ENCODE results near the gene SLC39A9.
"Not testable (repeated sequence)": the region's sequence is repeated elsewhere in the genome, so short reads cannot be mapped to it uniquely, and the experiment has no call there.

The SLC39A9 gene

DNA sequence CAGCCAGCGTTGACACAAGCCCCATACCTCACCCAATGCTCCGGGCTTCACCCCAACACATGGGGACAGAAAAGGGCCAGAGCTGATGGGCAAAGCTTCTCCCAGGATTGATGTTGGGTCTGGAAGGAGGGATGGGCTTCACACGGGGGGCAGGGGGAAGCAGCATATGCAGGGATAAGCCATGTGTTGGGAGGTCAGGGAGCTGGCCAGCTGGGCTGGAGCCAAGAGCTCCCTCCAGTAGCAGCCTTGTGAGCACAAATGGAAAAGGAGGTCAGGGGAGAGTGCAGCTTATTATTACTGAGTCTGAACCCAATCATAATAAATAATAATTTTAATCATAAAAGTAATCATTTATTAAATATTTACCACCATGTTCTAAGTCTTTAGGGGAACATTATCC is 95.3 kb downstream of the SLC39A9 start:
- H3K4me3 ChIP-seq (replicated peaks in 1 of 2; ENCODE audit: low read depth in 2 of 2, low read length in 2 of 2) = no peak overlapping the region
- DNase-seq (ENCODE audit: low read depth in 2 of 2) = no peak
- TF ChIP-seq, protein P1, sequence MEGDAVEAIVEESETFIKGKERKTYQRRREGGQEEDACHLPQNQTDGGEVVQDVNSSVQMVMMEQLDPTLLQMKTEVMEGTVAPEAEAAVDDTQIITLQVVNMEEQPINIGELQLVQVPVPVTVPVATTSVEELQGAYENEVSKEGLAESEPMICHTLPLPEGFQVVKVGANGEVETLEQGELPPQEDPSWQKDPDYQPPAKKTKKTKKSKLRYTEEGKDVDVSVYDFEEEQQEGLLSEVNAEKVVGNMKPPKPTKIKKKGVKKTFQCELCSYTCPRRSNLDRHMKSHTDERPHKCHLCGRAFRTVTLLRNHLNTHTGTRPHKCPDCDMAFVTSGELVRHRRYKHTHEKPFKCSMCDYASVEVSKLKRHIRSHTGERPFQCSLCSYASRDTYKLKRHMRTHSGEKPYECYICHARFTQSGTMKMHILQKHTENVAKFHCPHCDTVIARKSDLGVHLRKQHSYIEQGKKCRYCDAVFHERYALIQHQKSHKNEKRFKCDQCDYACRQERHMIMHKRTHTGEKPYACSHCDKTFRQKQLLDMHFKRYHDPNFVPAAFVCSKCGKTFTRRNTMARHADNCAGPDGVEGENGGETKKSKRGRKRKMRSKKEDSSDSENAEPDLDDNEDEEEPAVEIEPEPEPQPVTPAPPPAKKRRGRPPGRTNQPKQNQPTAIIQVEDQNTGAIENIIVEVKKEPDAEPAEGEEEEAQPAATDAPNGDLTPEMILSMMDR (IDR thresholded peaks at IDR 0.05; ENCODE audit: low read depth, low read length) = no peak

DNA sequence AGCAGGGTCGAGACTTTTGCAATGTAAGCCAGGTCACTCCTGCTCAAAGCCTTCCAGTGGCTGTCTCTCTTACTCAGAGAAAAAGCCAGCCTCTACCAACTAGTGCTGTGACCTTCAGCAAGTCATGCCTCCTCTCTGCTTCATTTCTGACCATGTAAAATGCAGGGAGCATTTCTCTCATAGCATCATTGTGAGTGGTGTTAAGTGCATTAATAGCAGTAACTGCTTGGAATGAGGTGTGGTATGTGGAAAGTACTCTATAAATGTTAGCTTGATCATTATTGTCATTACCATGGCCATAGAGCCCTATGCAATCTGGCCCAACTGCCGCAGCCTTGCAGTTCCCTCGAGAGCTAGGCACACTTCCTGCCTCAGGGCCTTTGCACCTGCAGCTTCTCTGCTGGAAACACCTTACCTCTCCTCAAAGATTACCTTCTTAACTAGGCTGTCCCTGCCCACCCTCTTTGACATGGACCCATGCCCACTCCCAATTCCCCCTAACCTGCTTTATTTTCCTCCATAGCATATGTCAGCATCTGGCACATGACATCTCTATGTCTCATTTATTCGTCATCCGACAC is 96.9 kb downstream of the SLC39A9 start:
- DNase-seq (ENCODE audit: low read depth in 2 of 2) = no peak
- H3K4me3 ChIP-seq (replicated peaks in 1 of 2; ENCODE audit: low read depth in 2 of 2, low read length in 2 of 2) = no peak overlapping the region
- TF ChIP-seq, protein P1 (IDR thresholded peaks at IDR 0.05; ENCODE audit: low read depth, low read length) = no peak

DNA sequence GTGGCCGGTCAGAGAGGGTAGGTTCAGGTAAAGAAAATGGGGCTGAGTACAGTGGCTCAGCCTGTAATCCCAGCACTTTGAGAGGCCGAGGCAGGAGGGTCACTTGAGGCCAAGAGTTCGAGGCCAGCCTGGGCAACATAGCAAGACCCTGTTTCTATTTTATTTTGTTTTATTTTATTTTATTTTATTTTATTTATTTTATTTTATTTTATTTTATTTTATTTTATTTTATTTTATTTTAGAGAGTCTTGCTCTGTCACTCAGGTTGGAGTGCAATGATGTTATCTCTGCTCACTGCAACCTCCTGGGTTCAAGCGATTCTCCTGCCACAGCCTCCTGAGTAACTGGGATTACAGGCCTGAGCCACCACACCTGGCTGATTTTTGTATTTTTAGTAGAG is 99.4 kb downstream of the SLC39A9 start:
- H3K4me3 ChIP-seq (replicated peaks in 1 of 2; ENCODE audit: low read depth in 2 of 2, low read length in 2 of 2); DNase-seq (ENCODE audit: low read depth in 2 of 2): not testable (repeated sequence)

DNA sequence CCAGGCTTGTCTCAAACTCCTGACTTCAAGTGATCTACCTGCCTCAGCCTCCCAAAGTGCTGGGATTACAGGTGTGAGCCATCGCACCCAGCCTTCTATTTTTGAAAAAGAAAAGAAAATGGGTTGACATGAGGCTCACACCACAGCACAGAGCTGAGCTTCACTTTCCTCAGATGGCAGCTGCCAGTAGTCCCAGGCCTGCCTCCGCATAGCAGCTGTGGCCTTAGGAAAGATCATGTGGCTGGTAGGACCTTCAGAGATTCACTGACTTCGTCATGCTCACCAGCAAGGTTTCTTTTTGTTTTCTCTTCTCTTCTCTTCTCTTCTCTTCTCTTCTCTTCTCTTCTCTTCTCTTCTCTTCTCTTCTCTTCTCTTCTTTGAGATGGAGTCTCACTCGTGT is 99.8 kb downstream of the SLC39A9 start:
- H3K4me3 ChIP-seq (replicated peaks in 1 of 2; ENCODE audit: low read depth in 2 of 2, low read length in 2 of 2); DNase-seq (ENCODE audit: low read depth in 2 of 2): not testable (repeated sequence)

DNA sequence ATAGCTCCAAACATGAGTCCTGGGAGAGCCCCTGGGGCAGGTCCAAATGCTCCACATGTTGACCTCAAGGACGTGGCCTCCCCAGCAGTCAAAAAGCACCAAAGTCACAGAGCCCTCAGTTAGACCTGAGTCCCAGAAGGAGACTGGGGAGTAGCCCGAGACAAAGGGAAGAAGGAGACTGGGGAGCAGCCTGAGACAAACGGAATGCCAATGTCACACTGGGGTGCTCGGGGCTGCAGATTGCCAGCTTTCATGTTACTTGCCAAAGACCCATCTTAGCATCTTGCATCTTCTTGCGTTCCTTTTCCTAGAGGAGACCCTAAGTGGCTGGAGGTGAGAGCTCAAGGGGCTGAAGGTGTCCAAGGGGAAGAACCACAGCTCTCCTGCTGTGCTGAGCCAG is 100.9 kb downstream of the SLC39A9 start:
- no peak overlapping the region for H3K4me3 ChIP-seq (replicated peaks in 1 of 2; ENCODE audit: low read depth in 2 of 2, low read length in 2 of 2)
- TF ChIP-seq, protein P1 (IDR thresholded peaks at IDR 0.05; ENCODE audit: low read depth, low read length) = no peak
- DNase-seq (ENCODE audit: low read depth in 2 of 2) = no peak

DNA sequence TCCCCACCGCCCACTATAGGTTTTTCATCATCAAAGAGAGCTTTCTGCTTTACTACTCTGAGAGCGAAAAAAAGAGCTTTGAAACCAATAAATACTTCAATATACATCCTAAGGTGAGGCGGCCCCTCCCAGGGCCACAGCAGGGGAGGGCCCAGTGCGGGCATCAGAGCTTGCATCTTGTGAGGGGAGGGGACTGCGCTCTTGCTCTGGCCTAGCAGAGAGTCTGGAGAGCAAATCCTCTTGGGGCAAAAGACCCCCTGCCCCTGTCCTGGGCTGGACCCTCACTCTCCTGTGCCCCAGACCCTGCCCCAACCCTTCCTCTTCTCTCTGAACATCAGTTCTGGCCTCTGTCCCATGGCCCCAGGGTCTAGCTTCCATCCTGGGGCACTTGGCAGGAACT is 101.6 kb downstream of the SLC39A9 start:
- no peak overlapping the region for H3K4me3 ChIP-seq (replicated peaks in 1 of 2; ENCODE audit: low read depth in 2 of 2, low read length in 2 of 2)
- TF ChIP-seq, protein P1 (IDR thresholded peaks at IDR 0.05; ENCODE audit: low read depth, low read length) = no peak
- DNase-seq (ENCODE audit: low read depth in 2 of 2) = no peak

DNA sequence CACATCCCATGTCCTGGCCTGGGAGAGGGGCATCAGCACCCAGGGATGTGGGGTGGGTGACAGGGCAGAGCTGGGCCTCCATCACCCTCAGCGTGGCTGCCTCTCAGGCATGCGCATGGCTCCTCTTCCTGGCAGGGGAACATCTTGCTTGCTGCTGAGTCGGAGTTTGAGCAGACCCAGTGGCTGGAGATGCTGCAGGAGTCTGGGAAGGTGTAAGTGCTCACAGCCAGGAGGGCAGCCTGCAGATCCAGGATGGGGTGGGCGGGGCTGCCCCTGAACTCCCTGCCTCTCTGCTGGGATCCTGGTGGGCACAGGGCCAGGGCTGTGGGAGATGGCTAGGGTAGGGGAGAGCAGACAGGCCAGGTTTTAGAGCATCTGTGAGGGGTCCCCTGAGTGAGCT is 102.2 kb downstream of the SLC39A9 start:
- no peak for DNase-seq (ENCODE audit: low read depth in 2 of 2)
- H3K4me3 ChIP-seq (replicated peaks in 1 of 2; ENCODE audit: low read depth in 2 of 2, low read length in 2 of 2) = no peak overlapping the region
- TF ChIP-seq, protein P1 (IDR thresholded peaks at IDR 0.05; ENCODE audit: low read depth, low read length) = no peak

DNA sequence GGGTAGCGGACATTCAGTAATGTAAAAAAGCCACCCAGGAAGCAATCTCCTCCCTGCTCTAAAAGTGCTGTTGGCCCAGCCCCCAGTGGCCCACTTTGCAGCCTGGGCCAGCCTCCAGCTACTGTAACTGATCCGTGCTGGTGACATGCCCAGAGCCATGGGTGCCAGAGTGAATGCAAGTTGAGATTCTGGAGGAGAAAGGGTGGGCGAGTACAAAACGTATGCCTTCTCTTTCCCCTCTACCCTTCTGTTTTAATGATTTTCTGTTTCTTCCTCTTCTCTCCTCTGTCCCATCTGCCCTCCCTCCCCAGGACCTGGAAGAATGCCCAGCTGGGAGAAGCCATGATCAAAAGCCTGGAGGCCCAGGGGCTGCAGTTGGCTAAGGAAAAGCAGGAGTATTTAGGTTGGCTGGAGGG is 102.9 kb downstream of the SLC39A9 start:
- TF ChIP-seq, protein P1 (IDR thresholded peaks at IDR 0.05; ENCODE audit: low read depth, low read length) = no peak

More for the DNA sequence above, 102.9 kb downstream of the SLC39A9 start:
- H3K4me3 ChIP-seq (replicated peaks in 1 of 2; ENCODE audit: low read depth in 2 of 2, low read length in 2 of 2) = no peak overlapping the region
- peak in 1 of 2 donors; percentile 52 for DNase-seq (ENCODE audit: low read depth in 2 of 2)
